GM21526 (cell line): Measurements from ENCODE around the gene PCBD2.
"Not testable (repeated sequence)": the region's sequence is repeated elsewhere in the genome, so short reads cannot be mapped to it uniquely, and the experiment has no call there.

Source experiments
- ATAC-seq: cut with Tn5 transposase; IDR thresholded peaks from one replicate; pipeline ENCODE4 v1.9.1; 2021; ENCODE audit warnings: moderate library complexity; ENCODE audit not compliant: unreplicated experiment, low FRiP score

Gene PCBD2

DNA sequence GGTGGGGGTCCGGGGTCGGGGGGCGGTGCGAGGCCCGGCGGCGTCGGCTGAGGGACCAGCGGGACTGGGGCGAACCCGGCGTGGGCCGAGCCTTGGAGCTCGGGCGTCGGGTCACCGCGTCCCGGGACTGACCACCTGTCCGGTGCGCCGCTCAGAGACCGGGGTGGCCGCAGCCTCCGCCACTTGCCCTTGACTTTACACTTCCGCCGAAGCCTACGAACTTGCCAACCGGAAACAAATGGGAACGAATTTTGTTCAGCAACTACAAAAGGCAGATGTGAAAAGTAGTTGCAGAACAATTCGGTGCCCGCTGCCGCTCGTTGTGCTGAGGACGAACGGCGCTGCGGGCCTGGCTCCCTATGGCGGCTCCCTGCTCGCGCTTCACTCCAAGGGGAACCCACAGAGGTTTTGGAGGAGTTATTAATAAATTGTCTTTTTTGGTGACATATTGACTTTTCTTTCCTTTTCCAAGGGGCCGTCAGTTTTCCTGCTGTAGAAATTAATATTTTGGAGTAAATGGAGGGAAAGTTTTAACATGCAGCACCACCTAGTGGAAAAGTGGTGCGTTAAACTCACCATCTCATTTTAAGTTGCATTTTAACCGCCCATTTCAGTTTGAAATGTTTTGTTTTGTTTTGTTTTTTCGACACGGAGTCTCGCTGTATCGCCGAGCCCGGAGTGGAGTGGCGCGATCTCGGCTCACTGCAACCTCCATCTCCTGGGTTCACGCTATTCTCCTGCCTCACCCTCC lies 490 bp downstream of the PCBD2 start:
- ATAC-seq = peak; percentile 29

GRCh38 chr5:134906811-134907210 lies 1.9 kb downstream of the PCBD2 start:
- ATAC-seq = no peak

GRCh38 chr5:134910752-134911151 lies 5.8 kb downstream of the PCBD2 start:
- not testable (repeated sequence) for ATAC-seq

GRCh38 chr5:134911285-134912206 lies 6.6 kb downstream of the PCBD2 start:
- ATAC-seq = no peak

- ATAC-seq = no peak
Measured at GRCh38 chr5:134913254-134913653, 8.3 kb downstream of the PCBD2 start.

DNA sequence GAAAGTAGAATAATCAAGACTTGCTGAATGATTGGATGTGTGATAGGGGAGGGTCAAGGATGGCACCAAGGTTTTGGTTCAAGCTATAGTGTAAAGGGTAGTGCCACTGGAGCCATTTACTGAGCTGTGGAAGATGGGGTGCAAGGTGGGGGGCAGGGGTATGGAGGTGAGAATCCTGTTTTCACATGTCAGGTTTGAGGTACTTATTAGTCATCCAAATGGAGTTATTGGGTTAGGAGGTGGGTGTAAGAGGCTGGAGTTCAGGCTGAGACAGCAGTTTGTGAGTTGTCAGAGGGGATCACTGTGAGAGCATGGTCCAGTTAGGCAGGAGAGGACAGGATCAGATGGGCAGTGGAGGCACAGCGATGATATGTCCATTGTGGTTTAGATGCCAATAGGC lies 8.9 kb downstream of the PCBD2 start:
- ATAC-seq = no peak

DNA sequence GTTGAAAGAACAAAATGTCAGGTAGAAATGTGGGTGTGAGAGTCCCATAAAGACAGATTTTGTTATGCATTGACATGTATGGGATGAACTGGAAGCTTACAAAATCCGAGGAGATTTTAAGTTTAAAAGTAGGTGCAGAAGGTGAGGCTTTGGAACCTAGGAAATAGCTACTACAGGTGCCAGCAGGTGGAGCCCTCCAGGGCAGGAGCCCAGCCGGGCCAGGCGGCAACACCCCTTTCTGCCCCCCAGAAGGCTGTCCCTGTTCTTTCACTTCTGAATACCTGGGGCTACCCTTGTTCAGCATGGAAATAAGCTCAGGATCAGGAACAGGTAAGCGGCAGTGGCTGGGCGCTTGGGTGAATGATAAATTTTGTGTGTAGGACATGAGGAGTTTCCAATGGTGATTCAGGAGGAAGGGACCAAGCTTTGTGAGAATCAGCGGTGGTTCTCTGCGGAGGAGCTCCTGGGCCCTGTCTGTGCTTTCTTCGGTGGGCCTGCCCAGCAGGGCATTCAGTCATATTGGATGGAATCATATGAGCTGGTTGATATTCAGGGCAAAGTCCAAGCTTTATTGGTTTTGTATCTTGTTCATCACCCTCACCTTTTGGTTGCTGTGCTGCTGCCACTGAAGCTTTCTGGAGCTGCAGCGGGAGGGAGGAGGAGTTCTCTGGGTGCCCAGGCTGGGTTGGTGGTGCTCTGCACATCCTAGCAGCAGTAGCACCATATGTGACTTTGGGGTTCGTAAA lies 12.3 kb downstream of the PCBD2 start:
- ATAC-seq = no peak

- ATAC-seq = no peak
Measured at GRCh38 chr5:134918861-134919260, 13.9 kb downstream of the PCBD2 start.

DNA sequence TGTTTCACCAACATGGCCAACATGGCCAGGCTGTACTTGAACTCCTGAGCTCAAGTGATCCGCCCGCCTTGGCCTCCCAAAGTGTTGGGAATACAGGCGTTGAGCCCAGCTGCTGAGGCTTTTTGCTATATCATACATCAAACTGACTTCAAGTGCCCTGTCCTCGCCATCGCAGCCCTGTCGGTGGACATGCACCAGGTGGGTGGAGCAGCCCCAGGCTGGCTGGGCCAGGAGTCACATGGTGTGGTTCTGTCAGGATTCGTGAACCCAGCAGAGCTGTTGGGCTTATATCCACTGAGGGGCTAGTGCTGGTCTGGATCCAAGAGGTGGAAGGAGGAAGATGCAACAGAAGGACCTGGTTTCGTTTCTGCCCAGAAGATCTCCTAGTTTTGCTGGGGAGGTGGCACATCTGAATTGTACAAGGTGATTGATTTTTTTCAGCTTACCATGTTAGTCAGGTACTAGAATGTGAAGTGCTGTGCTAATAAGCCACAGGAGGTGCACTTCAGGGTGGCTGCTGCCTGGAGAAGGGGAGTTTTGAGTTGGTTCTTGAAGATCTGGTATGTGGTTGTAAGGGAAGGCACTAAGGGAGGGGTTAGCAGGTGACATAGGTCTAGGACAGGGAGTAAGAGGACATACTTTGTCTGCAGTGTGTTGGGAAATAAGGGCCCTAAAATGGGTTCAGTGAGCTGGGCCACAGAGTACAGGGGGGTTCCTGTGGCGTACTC lies 16.1 kb downstream of the PCBD2 start:
- ATAC-seq = no peak

GRCh38 chr5:134932508-134932907 lies 27.6 kb downstream of the PCBD2 start:
- ATAC-seq = no peak

DNA sequence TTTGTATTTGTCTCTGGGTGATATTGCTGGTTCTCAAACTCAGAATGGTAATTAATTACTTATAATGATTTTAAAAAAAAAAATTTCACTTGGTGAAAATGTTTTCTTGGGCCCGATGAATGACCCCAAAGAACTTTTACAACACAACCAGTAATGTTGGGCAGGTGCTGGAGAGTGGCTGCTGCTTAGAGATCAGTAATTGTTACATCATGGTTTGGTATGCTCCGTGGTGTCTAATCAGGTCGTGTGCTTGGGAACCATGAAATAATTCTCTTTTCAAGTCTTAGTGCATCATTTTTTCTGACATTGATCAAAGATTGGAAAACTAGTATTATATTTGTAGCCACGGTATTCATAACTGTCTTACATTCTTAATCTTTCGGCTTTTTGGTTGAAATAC lies 29.3 kb downstream of the PCBD2 start:
- ATAC-seq = no peak

GRCh38 chr5:134935711-134936602 lies 31.0 kb downstream of the PCBD2 start:
- no peak for ATAC-seq

- ATAC-seq = no peak
Measured at GRCh38 chr5:134937526-134937925, 32.6 kb downstream of the PCBD2 start.

DNA sequence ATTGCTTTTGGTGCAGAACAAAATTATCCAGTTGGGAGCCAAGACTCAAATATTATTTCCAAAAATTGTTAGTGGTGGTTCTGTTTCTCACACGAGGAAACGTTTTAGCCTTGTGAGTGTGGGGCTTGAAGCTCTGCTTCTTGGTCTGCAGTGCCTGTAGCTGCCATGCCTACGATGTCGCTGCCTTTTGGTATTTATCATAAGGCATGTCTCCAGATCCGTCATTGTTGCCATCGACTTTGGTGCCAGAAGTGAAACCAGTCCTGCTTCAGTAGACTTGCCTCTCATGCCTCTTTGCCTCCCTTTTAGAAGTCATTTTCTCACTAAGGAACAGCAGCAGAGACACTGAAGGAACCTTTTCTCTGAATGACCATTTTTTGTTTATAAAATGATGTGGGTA lies 33.1 kb downstream of the PCBD2 start:
- no peak for ATAC-seq

DNA sequence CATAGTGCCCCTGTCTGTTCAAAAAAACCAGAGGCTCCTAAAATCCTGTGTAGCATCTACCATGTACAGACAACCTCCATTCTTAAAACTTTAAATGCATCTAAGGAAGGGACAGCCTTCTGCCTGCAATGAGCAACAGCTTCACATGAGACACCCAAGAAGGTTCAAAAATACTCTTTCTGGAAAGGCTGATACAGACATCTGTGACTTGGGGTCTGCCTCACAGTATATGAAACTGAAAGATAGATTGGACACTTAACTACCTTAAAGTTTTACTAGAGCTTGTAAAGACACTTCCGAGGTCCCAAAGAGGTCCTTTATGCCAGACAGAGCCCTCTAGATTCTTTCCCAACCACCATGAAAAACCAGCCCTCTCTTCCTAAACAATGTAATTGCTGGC lies 34.6 kb downstream of the PCBD2 start:
- no peak for ATAC-seq

DNA sequence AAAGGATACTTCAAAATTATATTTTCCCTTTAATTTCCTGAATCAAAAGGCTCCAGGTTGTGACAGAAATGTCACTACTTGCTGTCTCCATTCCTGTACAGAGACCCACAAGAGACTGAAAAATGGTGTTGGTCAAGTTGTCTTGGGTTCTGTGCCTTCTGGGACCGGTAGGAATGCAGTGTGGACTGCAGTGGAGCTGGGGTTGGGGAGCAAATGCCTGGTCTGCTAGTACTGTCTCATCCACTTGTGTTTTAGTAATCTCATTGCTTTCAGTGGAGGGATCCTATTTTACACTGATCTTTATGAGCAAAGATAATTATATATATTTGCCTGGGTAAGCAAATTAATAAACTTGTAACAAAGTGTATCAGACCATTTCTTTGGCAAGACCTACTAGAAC lies 38.6 kb downstream of the PCBD2 start:
- ATAC-seq = no peak

GRCh38 chr5:134944630-134945029 lies 39.7 kb downstream of the PCBD2 start:
- ATAC-seq = no peak

GRCh38 chr5:134945041-134945440 lies 40.1 kb downstream of the PCBD2 start:
- ATAC-seq = no peak

DNA sequence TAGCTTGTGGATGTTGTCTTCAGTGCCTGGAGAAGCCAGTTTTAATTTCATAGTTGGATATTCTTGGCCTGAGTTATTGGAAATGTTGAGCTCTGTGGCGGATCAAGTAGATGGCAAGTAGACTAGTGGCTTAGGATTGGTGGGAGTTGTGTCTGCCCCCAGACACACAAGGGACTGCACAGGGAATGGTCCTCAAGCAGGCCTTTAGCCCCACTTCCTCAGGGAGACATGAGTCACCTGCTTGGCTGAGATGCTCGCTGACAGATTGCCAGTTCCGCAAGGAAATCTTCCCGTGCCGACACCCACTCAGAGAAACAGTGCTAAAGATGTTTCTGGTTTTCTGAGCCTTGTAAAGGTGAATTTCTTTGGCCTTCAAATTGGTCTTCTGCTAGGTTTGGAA lies 44.0 kb downstream of the PCBD2 start:
- ATAC-seq = no peak
